GM12801 (cell line): ENCODE measurements around the gene PRTN3.

Experiments
- TF ChIP-seq, protein P1 (sequence below): IDR thresholded peaks from one replicate; pipeline ENCODE4 v1.5.1; 2011; ENCODE audit warnings: control low read depth; ENCODE audit not compliant: insufficient read length; ENCODE audit errors: extremely low read depth

PRTN3 gene

DNA sequence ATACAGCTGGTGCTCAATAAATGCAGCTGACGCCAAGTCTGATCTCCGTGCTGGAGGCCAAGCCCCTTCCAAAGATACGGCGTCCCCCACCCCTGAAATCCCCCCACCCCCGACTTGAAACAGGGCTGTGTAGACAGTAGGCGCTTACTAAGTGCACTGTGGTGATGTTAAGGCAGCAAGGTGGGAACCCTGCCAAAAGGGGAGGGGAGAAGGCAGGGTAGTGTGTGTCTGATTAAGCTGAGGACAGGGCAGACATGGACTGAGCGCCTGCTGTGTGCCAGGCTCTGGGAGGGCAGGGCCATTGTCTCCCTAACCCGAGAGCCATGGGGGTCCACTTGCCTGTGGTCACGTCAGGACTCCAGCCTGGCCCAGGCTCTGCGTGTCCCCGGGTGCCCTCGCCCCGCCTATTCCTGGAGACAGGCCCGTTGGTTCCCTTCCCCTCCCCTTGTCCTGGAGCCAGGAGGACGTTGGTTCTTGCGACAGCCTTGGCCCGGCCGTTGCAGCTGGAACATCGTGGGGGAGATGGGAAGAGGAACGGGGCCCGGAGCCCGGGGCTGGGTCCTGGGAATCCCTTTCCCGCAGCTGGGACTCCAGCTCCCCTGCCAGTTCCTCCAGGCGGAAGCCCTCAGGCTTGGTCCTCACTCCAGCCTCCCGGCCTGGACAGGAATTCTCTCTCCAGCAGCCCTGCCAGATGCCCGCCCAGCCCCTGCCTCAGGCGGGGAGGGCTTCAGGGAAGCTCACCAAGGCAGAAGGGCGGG, 9.6 kb downstream of the PRTN3 start:
- TF ChIP-seq, protein P1, sequence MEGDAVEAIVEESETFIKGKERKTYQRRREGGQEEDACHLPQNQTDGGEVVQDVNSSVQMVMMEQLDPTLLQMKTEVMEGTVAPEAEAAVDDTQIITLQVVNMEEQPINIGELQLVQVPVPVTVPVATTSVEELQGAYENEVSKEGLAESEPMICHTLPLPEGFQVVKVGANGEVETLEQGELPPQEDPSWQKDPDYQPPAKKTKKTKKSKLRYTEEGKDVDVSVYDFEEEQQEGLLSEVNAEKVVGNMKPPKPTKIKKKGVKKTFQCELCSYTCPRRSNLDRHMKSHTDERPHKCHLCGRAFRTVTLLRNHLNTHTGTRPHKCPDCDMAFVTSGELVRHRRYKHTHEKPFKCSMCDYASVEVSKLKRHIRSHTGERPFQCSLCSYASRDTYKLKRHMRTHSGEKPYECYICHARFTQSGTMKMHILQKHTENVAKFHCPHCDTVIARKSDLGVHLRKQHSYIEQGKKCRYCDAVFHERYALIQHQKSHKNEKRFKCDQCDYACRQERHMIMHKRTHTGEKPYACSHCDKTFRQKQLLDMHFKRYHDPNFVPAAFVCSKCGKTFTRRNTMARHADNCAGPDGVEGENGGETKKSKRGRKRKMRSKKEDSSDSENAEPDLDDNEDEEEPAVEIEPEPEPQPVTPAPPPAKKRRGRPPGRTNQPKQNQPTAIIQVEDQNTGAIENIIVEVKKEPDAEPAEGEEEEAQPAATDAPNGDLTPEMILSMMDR, result no peak

- TF ChIP-seq, protein P1, result no peak
Observed at GRCh38 chr19:850979-851335, 10.2 kb downstream of the PRTN3 start.

GRCh38 chr19:852136-853013, 11.6 kb downstream of the PRTN3 start, which contains the start of gene ELANE:
TSS of gene ELANE (plus strand) at chr19:852303. CDS start at chr19:852329, 26 bp downstream.
- TF ChIP-seq, protein P1, result no peak

GRCh38 chr19:853014-853585, 12.3 kb downstream of the PRTN3 start:
- TF ChIP-seq, protein P1, result no peak

- TF ChIP-seq, protein P1, result no peak
Observed at GRCh38 chr19:854549-854948, 13.8 kb downstream of the PRTN3 start.

- TF ChIP-seq, protein P1, result no peak
Observed at GRCh38 chr19:855142-855541, 14.3 kb downstream of the PRTN3 start.

- TF ChIP-seq, protein P1, result no peak
Observed at GRCh38 chr19:855566-856120, 14.8 kb downstream of the PRTN3 start.
